ENCODE measurements around the gene NMRK2.
"Not testable (repeated sequence)": the region's sequence is repeated elsewhere in the genome, so short reads cannot be mapped to it uniquely, and the experiment has no call there.

The NMRK2 gene, protein sequence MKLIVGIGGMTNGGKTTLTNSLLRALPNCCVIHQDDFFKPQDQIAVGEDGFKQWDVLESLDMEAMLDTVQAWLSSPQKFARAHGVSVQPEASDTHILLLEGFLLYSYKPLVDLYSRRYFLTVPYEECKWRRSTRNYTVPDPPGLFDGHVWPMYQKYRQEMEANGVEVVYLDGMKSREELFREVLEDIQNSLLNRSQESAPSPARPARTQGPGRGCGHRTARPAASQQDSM

DNA sequence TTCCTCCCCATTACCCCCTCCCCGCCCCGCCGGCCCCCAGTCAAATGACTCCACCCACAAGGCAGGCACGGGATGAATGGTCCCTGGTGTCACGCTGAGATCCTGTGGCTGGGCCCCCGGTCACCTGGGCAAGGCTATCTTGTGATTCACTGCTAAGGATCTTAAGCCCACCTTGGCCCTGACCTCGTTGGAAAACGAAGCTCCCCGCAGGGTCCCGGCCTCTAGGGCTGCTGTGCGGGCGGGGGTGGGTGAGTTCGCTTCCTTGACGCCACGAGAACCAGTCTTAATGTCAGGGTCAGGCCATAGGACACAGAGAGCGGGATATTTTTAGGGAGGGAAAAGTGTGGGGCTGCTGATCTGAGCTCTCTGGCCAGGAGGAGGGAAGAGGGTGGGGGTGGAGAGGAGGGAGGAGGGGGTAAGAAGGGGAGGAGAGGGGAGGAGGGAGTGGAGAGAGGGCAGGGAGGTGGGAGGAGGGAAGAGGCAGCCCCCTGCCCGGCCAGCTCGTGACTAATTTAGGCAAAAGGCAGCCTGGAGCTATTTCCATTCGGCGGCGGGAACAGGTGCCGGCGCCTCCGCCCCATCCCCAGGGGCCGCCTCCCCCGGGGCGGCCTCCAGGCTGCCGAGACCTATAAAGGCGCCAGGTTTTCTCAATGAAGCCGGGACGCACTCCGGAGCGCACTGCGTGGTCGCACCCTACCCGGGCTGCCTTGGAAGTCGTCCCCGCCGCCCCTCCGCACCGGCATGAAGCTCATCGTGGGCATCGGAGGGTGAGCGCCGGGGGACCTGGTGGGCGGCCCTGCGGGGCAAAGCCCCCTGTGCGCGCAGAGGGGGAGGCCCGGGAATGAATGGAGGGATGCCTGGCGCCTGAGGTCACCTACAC, at the start of gene NMRK2:
Gene NMRK2, plus strand, starts transcription at position 139 of the 880 bp plus-strand sequence. Its CDS starts 603 bp downstream, at position 742.
- no peak for DNase-seq
- intact Hi-C loops (cut with DNase I), result no loop called here

DNA sequence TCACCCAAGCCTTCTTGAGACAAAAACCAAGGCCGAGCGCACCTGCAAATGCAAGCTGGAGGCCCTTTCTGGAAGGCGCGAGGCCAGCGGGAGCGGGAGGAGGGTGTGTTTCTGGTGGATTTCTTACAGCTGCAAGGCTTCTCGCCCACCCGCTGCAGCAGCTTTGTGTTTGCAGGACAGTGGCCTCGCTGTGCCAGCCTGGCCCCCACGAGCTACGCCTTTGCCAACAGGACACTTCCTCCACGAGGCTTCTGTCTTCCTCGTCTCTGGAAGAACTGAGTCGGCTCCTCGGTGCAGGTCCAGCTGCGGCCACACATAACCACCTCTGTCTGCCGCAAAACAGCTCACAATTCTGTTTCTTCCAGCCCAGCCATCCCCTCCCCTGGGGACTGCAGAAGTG, 42.3 kb upstream of the NMRK2 start:
- intact Hi-C loops (cut with DNase I), result no loop called here
- peak in 5 of 10 donors; percentile 25 to 89 (median 48) for DNase-seq

DNA sequence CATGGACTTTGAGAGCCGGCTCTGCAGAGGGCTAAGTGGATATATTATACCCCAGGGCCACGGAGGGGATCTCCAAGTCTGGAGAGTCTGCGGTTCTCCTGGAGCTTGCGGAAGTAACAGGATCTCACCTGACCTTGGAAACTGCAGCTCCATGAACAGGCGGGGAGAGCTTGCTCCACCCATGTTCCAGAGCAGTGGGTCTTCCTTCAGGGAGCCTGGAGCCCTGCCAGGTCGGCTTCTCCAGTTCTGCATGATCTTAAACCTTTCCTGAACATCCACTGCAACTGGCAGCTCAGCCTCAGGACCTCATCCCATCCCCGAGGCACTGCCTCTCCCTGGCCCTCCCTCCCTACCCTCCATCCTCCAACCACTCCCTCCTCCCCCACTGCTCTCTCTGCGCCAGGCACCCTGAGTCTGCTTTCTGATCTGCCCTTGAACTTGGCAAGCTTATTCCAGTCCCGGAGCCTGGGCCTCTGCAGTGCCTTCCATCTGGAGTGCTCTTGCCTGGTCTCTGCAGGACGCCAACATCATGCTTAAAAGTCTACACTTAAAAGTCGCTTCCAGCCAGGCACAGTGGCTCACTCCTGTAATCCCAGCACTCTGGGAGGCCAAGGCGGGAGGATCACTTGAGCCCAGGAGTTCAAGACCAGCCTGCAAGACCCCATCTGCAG, 39.2 kb upstream of the NMRK2 start:
- no peak for DNase-seq
- intact Hi-C loops (cut with DNase I), result no loop called here

DNA sequence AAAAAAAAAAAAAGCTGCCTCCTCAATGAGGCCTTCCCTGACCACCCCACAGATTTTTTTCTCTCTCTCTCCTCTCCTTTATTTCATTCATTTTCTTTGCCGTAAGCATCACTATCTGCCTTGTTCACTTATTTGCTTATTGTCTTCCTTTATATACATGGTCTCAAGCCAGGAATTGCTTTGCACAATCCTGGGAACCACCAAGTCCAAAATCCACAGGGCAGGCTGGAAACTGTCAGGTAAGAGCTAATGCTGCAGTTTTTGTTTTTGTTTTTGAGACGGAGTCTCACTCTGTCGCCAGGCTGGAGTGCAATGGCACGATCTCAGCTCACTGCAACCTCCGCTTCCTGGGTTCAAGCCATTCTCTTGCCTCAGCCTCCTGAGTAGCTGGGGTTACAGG, 37.9 kb upstream of the NMRK2 start:
- intact Hi-C loops (cut with DNase I); DNase-seq: not testable (repeated sequence)

DNA sequence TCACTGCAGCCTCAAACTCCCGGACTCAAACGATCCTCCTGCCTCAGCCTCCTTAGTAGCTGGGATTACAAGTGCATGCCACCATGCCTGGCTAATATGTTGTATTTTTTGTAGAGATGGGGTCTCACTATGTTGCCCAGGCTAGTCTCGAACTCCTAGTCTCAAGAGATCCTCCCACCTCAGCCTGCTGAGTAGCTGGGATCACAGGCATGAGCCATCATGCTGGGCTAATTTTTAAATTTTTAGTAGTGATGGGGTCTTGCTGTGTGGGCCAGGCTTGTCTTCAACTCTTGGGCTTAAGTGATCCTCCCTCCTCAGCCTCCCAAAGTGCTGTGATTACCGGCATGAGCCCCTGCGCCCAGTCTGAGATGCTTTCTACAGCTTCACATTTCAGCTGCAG, 37.1 kb upstream of the NMRK2 start:
- no peak for DNase-seq
- intact Hi-C loops (cut with DNase I), result no loop called here

DNA sequence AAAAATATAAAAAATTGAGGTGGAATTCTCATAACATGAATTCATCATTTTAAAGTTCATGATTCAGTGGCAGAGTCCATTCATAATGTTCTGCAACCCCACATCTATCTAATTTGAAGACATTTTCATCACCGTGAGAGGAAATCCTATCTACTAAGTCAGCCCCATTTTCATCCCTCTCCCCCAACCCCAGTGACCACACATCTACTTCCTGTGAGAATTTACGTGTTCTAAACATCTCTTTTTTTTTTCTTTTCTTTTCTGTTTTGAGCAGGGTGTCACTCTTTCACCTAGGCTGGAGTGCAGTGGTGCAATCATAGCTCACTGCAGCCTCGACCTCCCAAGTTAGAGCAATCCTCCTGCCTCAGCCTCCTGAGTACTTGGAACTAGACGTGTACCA, 34.9 kb upstream of the NMRK2 start:
- no peak for DNase-seq
- intact Hi-C loops (cut with DNase I), result no loop called here

DNA sequence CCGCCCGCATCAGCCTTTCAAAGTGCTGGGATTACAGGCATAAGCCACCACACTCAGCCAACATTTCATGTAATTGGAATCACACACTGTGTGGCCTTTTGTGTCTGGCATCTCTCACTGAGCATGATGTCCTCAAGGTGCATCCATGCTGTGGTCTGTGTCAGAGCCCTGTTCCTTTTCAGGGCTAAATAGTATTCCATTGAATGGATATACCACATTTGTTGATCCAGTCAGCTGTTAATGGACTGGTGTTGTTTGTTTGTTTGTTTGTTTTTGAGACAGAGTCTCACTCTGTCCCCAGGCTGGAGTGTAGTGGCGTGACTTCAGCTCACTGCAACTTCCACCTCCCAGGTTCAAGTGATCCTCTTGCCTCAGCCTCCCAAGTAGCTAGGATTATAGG, 34.4 kb upstream of the NMRK2 start:
- intact Hi-C loops (cut with DNase I), result no loop called here
- DNase-seq, result no peak

DNA sequence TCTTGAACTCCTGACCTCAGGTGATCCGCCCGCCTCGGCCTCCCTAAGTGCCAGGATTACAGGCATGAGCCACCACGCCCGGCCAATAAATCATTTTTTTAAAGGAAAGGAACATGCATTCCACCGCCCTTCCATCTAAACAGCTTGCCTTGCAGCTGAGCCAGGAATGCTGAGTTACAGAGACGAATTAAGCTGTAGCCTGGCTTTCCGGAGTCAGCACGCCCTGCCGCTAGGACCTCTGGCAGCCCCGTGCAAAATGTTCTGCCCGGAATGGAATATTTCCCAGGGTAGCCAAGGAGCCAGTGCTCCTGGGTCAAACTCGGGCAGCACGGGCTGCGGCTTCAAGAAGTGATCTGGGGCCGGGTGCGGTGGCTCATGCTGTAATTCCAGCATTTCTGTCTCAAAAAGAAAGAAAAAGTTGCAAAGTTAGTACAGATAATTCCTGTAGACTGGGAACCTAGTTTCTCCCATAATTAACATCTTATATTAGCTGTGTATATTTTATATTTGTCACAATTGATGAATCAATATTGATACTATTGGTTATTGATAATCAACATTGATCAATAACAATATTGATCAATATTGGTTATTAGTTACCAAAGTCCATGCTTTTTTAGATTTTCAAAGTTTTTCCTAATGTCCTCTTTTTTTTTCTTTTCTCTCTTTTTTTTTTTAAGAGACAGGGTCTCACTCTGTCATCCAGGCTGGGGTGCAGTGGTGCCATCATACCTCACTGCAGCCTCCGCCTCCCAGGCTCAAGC, 33.2 kb upstream of the NMRK2 start:
- intact Hi-C loops (cut with DNase I), result no loop called here
- DNase-seq, result no peak

DNA sequence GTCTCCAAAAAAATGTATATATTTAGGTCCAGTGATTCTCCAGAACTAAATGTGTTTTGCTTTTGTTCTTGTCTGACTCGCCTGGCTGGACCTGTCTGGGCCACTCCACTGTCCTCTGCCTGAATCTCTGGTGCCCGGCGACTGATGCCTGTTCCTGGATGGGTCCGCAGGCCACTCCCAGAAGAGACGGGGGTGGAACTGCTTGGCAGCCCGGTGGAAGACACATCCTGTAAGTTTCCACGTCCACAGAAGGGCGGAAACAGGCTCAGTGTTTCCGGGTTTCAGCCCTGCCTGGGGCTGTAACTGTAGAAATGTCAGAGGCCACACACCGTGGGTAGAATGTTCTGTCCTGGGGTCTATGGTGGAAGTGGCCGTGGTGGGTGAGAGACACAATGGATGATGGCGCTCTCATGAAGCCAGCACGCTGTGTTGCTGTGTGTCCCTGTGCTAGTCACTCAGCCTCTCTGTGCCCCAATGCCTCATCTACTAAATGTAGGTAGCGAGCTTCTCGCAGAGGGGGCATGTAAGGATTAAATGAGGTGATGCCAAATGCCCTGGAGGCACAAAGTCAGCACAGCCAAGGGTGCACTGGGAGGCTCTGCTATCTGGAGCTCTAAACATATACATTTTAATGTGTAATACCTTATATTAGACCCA, 30.4 kb upstream of the NMRK2 start:
- intact Hi-C loops (cut with DNase I), result no loop called here
- DNase-seq, result no peak

DNA sequence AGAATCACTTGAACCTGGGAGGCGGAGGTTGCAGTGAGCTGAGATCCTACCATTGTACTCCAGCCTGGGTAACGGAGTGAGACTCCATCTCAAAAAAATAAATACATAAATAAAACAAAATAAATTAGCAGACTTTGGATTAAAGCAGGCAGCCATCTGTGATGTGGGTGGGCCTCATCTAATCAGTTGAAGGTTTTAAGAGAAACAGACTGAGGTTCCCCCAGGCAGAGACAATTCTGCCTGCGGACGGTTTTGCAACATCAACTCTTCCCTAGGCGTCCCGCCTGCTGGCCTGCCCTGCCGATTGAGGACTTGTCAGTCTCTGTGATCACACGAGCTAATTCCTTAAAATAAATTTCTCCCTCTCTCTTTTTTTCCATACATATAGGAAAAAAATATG, 28.6 kb upstream of the NMRK2 start:
- DNase-seq, result no peak
- intact Hi-C loops (cut with DNase I), result no loop called here

DNA sequence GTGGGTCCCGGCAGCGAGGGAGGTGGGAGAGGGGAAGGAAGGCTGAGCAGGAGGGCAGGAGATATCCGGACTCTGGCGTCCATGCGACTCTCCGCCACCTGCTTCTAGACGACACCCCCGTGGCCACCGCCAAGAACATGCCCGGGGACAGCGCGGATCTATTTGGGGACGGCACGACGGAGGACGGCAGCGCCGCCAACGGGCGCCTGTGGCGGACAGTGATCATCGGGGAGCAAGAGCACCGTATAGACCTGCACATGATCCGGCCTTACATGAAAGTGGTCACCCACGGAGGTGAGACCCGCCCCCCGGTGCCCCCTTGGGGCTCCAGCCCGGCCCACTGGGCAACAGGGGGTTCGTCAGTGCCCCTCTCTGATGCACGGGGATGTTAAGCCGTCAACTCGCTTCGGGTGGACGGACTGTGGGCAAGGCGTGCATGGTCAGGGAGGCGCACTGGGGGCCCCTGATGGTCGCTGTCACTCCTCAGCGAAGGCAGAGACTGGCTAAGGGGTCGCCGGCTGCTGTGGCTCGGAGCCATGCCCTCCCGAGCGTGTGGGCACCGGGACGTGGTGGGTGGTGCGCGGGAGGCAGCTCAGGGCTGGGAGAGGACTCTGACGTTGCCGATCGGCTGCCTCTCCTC, 25.1 kb upstream of the NMRK2 start:
- intact Hi-C loops (cut with DNase I), result no loop called here
- DNase-seq, result no peak

DNA sequence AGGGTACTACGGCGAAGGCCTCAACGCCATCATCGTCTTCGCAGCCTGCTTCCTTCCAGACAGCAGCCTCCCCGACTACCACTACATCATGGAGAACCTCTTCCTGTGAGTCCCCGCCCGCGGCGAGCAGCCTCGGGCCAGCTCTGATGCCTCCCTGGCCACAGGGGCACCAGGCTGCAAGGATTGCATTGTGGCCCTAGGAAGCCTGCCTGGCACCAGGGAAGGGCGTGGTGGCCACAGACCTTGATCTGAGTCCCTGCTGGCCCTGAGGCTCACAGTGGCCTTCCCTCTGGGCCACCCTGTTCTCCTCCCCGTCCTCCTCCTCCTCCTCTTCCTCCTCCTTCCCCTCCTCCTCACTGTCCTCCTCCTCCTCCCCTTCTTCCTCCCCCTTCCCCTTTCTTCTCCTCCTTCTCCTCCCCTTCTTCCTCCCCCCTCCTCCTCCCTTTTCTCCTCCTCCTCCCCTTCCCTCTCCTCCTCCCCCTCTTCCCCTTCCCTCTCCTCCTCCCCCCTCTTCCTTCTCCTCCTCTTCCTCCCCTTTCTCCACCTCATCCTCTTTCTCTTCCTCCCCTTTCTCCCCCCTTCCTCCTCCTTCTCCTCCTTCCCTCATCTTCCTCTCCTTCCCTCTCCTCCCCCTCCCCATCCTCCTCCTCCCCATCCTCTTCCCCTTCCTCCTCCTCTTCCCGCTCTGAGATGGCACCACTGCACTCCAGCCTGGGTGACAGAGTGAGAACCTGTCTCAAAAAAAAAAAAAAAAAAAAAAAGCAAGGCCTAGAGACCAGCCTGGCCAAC, 24.4 kb upstream of the NMRK2 start:
- intact Hi-C loops (cut with DNase I), result no loop called here
- DNase-seq, result no peak

DNA sequence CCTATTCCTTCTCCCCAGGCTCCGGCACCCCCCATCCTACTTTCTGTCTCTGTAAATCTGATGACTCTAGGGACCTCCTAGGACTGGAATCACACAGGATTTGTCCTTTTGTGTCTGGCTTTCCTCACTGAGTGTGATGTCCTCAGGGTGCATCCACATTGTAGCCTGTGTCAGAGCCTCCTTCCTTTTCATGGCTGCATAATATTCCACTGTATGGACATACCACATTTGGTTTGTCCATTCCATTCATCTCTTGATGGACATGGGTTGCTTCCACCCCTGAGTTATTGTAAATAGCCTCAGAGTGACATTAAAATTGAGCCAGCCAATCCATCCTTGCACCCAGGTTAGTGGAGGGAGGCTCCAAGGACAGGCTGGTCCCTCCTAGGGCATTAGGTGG, 22.8 kb upstream of the NMRK2 start:
- DNase-seq, result no peak
- intact Hi-C loops (cut with DNase I), result no loop called here

DNA sequence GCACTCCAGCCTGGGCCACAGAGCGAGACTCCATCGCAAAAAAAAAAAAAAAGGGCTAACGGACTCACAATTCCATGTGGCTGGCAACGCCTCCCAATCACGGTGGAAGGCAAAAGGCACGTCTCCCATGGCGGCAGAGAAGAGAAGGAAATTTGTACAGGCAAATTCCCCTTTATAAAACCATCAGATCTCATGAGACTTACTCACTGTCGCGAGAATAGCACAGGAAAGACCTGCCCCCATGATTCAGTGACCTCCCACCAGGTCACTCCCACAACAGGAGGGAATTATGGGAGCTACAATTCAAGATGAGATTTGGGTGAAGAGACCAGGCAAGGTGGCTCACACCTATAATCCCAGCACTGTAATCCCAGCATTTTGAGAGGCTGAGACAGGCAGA, 18.7 kb upstream of the NMRK2 start:
- no peak for DNase-seq
- intact Hi-C loops (cut with DNase I), result no loop called here

DNA sequence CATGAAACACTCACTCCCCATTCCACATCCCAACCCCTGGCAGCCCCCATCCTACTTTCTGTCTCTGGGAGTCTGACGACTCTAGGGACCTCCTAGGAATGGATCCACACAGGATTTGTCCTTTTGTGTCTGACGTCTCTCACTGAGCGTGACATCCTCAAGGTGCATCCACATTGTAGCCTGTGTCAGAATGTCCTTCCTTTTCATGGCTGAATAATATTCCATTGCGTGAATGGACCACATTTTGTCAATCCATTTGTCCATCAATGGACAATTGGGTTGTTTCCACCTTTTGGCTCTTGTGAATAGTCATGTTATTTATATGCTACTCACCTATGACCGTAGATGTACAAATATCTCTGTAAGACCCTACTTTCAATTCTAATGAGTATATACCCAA, 16.8 kb upstream of the NMRK2 start:
- DNase-seq, result no peak
- intact Hi-C loops (cut with DNase I), result no loop called here

DNA sequence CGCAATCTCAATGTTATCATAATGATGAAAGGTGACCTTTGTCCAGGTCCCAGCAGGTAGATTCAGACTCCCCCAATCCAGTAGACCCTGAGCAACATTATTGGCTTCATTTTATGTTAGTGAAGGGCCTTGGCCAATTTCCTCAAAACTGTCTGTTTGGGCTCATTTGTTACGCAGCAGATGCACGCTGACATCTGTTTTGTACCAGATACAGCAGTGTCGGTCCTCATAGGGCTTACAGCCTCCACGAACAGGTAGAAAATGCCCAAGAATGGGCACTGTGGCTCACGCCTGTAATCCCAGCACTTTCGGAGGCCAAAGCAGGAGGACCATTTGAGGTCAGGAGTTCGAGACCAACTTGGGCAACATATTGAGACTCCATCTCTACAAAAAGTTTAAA, 13.1 kb upstream of the NMRK2 start:
- no peak for DNase-seq
- intact Hi-C loops (cut with DNase I), result no loop called here

DNA sequence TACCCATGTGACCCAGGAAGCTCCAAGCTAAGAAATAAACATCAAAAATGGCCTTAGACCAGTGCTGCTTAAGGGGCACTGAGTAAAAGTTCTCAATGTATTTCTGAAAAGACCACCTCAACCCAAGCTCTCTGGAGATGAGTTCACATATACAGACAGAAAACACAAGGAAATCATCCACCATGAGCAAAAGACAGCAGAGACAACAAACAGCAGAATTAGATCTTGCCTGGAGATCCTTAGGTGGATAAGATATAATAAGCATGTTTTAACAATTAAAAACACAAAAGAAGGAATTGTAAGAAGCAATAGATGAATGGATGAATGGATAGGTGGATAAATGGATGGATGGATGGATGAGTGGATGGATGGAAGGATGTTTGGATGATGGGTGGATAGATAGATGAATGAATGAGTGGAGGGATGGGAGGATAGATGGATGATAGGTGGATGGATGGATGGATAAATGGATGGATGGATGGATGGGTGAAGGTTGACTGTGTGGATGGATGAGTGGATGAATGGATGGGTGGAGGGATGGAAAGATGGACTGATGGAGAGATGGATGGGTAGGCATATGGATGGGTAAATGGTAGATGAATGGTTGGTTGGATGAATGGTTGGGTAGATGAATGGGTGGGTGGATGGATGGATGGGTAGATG, 9.6 kb upstream of the NMRK2 start:
- intact Hi-C loops (cut with DNase I), result no loop called here

DNA sequence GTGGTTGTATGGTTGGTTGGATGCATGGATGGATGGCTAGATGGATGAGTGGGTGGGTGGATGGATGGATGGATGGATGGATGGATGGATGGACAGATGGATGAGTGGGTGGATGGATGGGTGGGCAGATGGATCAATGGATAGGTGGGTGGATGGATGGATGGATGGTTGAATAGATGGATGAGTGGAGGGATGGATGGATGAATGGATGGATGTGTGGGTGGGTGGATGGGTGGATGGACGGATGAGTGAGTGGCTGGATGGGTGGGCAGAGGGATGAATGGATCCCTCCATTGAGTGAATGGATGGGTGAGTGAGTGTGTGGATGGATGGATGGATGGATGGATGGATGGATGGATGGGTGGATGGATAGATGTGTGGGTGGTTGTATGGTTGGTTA, 9.0 kb upstream of the NMRK2 start:
- intact Hi-C loops (cut with DNase I), result no loop called here
- DNase-seq, result no peak

More for the DNA sequence above, 9.6 kb upstream of the NMRK2 start:
- no peak for DNase-seq

DNA sequence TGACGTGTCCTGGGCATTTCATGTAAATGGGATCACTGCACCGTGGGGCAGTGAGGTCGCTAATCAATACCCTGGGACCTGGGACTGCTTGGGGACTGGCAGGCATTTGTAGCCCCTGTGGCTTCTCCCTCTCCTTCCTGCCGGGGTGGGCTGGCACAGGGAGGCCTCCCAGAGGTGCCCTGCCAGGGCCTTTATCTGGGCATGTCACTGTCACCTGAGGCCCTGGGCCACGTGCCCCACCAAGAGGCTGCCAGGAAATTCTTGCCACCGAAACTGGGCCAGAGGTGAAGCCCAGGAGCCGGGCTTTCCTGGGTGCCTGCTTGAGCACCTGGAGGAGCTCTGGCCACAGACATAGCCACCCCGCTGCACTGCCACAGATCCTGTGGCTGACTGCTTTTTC, 1.8 kb upstream of the NMRK2 start:
- DNase-seq, result no peak

More for the DNA sequence above, 1.8 kb upstream of the NMRK2 start:
- intact Hi-C loops (cut with DNase I), result no loop called here

Measured in posterior cingulate gyrus (tissue), 11 donors.